ENCODE measurements around the gene PHACTR3. TPM values are rescaled to one million over a fixed set of nuclear protein-coding genes. Genes with fewer than 3 reads are reported as not detected.

PHACTR3 gene
- total RNA-seq, 1 donor from 2014 or later = 0.14 TPM

- H3K27me3 ChIP-seq (ENCODE audit: insufficient read depth, low read length) = no peaks in the 10 kb centered on the region
- H3K36me3 ChIP-seq (ENCODE audit: insufficient read depth, low read length) = no peaks in the 10 kb centered on the region
- no peaks in the 10 kb centered on the region for H3K79me2 ChIP-seq (ENCODE audit: insufficient read depth, low read length)
- Mint-ChIP-seq H3K4me3 (ENCODE audit: unreplicated experiment) (no peak overlapping the region), H3K27me3 (ENCODE audit: low read depth, unreplicated experiment) (peaks cover 52% of the 10 kb centered on the region), H3K36me3 (ENCODE audit: low read depth, unreplicated experiment) (no peaks in the 10 kb centered on the region), H3K9me3 (ENCODE audit: unreplicated experiment) (no peaks in the 10 kb centered on the region), H3K4me1 (ENCODE audit: low read depth, unreplicated experiment) (no peaks in the 10 kb centered on the region), H3K27ac (ENCODE audit: unreplicated experiment) (no peak overlapping the region)
- H3K4me1 ChIP-seq (ENCODE audit: insufficient read depth, low read length) = no peaks in the 10 kb centered on the region
- H2AFZ ChIP-seq (ENCODE audit: low read depth, low read length) = no peak overlapping the region
- no peaks in the 10 kb centered on the region for H3K9me3 ChIP-seq (ENCODE audit: insufficient read depth, low read depth, low read length)
- H3K4me3 ChIP-seq (ENCODE audit: insufficient read depth, low read depth, low read length) = no peak overlapping the region
- H3K4me2 ChIP-seq (ENCODE audit: low read length) = no peak overlapping the region
- H4K20me1 ChIP-seq (ENCODE audit: insufficient read depth, low read length) = no peaks in the 10 kb centered on the region
- H3K27ac ChIP-seq (ENCODE audit: low read depth, low read length) = no peak overlapping the region
- FAIRE-seq (no peak), DNase-seq (ENCODE audit: low read depth) (no peak)
- H3K9ac ChIP-seq (ENCODE audit: low read length) = no peak overlapping the region
- TF ChIP-seq, protein P1, sequence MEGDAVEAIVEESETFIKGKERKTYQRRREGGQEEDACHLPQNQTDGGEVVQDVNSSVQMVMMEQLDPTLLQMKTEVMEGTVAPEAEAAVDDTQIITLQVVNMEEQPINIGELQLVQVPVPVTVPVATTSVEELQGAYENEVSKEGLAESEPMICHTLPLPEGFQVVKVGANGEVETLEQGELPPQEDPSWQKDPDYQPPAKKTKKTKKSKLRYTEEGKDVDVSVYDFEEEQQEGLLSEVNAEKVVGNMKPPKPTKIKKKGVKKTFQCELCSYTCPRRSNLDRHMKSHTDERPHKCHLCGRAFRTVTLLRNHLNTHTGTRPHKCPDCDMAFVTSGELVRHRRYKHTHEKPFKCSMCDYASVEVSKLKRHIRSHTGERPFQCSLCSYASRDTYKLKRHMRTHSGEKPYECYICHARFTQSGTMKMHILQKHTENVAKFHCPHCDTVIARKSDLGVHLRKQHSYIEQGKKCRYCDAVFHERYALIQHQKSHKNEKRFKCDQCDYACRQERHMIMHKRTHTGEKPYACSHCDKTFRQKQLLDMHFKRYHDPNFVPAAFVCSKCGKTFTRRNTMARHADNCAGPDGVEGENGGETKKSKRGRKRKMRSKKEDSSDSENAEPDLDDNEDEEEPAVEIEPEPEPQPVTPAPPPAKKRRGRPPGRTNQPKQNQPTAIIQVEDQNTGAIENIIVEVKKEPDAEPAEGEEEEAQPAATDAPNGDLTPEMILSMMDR (IDR thresholded peaks at IDR 0.05; ENCODE audit: insufficient read depth, low read depth, low read length) = no peak
- TF ChIP-seq EZH2 (IDR thresholded peaks at IDR 0.05; ENCODE audit: insufficient read depth, low read length) = no peak
Measured at GRCh38 chr20:59676126-59676850, 71.9 kb downstream of the PHACTR3 start.

DNA sequence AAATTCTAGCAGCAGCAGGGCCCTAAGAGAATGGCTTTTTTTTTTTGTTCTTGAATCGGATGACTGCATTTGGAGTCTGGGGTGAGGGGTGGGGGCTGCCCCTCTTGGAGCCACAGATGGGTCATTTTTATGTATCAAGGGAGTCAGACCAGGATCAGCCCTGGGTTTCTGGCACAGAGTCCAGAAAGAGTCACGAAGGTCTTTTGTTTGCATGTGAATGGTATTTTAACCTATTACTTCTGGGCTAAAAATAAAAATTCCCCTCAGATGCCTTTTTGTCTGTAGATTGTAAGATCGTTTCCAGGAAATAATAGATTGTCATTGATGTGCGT is 72.5 kb downstream of the PHACTR3 start:
- H3K9me3 Mint-ChIP-seq (ENCODE audit: unreplicated experiment) = no peaks in the 10 kb centered on the region

DNA sequence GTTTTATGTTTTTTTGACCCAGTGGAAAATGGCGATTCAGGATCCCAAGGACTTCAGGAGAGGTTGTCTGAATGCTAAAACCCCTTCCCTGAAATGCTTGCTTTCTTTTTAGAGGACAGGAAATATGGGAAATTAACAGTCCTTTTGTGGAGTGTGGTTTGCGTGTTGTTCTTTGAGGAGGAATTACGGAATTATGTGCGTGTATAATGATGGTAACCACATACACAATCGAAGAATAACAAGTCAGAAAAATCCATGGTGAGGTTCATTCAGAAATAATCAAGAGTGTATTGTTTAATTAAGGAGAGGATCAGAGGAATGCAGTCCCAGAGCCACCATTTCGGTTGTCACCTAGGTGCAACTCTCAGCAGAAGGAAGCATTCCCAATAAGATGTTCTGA is 73.2 kb downstream of the PHACTR3 start:
- no peaks in the 10 kb centered on the region for H3K36me3 Mint-ChIP-seq (ENCODE audit: low read depth, unreplicated experiment)
- no peaks in the 10 kb centered on the region for H3K9me3 Mint-ChIP-seq (ENCODE audit: unreplicated experiment)
- no peak overlapping the region for H3K4me3 ChIP-seq (ENCODE audit: insufficient read depth, low read depth, low read length)
- no peaks in the 10 kb centered on the region for H3K79me2 ChIP-seq (ENCODE audit: insufficient read depth, low read length)
- H3K36me3 ChIP-seq (ENCODE audit: insufficient read depth, low read length) = no peaks in the 10 kb centered on the region
- TF ChIP-seq EZH2 (IDR thresholded peaks at IDR 0.05; ENCODE audit: insufficient read depth, low read length) = no peak
- TF ChIP-seq, protein P1 (IDR thresholded peaks at IDR 0.05; ENCODE audit: insufficient read depth, low read depth, low read length) = no peak
- H3K27ac Mint-ChIP-seq (ENCODE audit: unreplicated experiment) = no peak overlapping the region
- no peak overlapping the region for H2AFZ ChIP-seq (ENCODE audit: low read depth, low read length)
- H3K27ac ChIP-seq (ENCODE audit: low read depth, low read length) = no peak overlapping the region
- no peak overlapping the region for H3K4me3 Mint-ChIP-seq (ENCODE audit: unreplicated experiment)
- H3K4me1 ChIP-seq (ENCODE audit: insufficient read depth, low read length) = no peaks in the 10 kb centered on the region
- no peaks in the 10 kb centered on the region for H3K4me1 Mint-ChIP-seq (ENCODE audit: low read depth, unreplicated experiment)
- no peak for DNase-seq (ENCODE audit: low read depth)
- no peaks in the 10 kb centered on the region for H3K27me3 ChIP-seq (ENCODE audit: insufficient read depth, low read length)
- H4K20me1 ChIP-seq (ENCODE audit: insufficient read depth, low read length) = no peaks in the 10 kb centered on the region
- H3K4me2 ChIP-seq (ENCODE audit: low read length) = no peak overlapping the region
- no peak overlapping the region for H3K9ac ChIP-seq (ENCODE audit: low read length)
- H3K27me3 Mint-ChIP-seq (ENCODE audit: low read depth, unreplicated experiment) = peaks cover 53% of the 10 kb centered on the region
- FAIRE-seq = no peak
- H3K9me3 ChIP-seq (ENCODE audit: insufficient read depth, low read depth, low read length) = no peaks in the 10 kb centered on the region

More for the DNA sequence above, 72.5 kb downstream of the PHACTR3 start:
- no peaks in the 10 kb centered on the region for H3K4me1 ChIP-seq (ENCODE audit: insufficient read depth, low read length)
- H4K20me1 ChIP-seq (ENCODE audit: insufficient read depth, low read length) = no peaks in the 10 kb centered on the region
- H3K4me3 Mint-ChIP-seq (ENCODE audit: unreplicated experiment) = no peak overlapping the region
- H3K27me3 Mint-ChIP-seq (ENCODE audit: low read depth, unreplicated experiment) = peaks cover 52% of the 10 kb centered on the region
- DNase-seq (ENCODE audit: low read depth) (no peak), FAIRE-seq (no peak)
- H3K27me3 ChIP-seq (ENCODE audit: insufficient read depth, low read length) = no peaks in the 10 kb centered on the region
- no peak overlapping the region for H3K27ac Mint-ChIP-seq (ENCODE audit: unreplicated experiment)
- no peaks in the 10 kb centered on the region for H3K79me2 ChIP-seq (ENCODE audit: insufficient read depth, low read length)
- no peak overlapping the region for H2AFZ ChIP-seq (ENCODE audit: low read depth, low read length)
- TF ChIP-seq EZH2 (IDR thresholded peaks at IDR 0.05; ENCODE audit: insufficient read depth, low read length) = no peak
- TF ChIP-seq, protein P1 (IDR thresholded peaks at IDR 0.05; ENCODE audit: insufficient read depth, low read depth, low read length) = no peak
- H3K27ac ChIP-seq (ENCODE audit: low read depth, low read length) = no peak overlapping the region
- H3K36me3 Mint-ChIP-seq (ENCODE audit: low read depth, unreplicated experiment) = no peaks in the 10 kb centered on the region
- no peak overlapping the region for H3K4me2 ChIP-seq (ENCODE audit: low read length)
- H3K9me3 ChIP-seq (ENCODE audit: insufficient read depth, low read depth, low read length) = no peaks in the 10 kb centered on the region
- H3K4me1 Mint-ChIP-seq (ENCODE audit: low read depth, unreplicated experiment) = no peaks in the 10 kb centered on the region
- H3K36me3 ChIP-seq (ENCODE audit: insufficient read depth, low read length) = no peaks in the 10 kb centered on the region
- H3K9ac ChIP-seq (ENCODE audit: low read length) = no peak overlapping the region
- no peak overlapping the region for H3K4me3 ChIP-seq (ENCODE audit: insufficient read depth, low read depth, low read length)

Measured in astrocyte (in vitro differentiated cells and primary cell).